SK-N-MC (cell line): Measurements from ENCODE around the gene SH2D4B.
A peak's percentile ranks its signal among the peaks of the same experiment; 100 is the strongest.

Experiments
- DNase-seq: peaks from one replicate; pipeline ENCODE4 v3.0.0-alpha.2; 2011; ENCODE audit warnings: low read depth, low spot score
- H3K27ac ChIP-seq: fragments of 200-600 bp; sonication (generic); 2 replicates; pipeline ENCODE4 v1.5.1; 2016; ENCODE audit warnings: mixed run types
- H3K36me3 ChIP-seq: fragments of 200-600 bp; sonication (generic); 2 replicates; pipeline ENCODE4 v1.6.1; 2017; ENCODE audit warnings: antibody characterized with exemption, low read length, mixed read lengths; ENCODE audit not compliant: insufficient read depth
- H3K4me3 ChIP-seq: fragments of 200-600 bp; sonication (generic); 2 replicates; pipeline ENCODE4 v1.5.1; 2016
- H3K9ac ChIP-seq: fragments of 200-600 bp; sonication (generic); 2 replicates; pipeline ENCODE4 v1.8.0; 2017; ENCODE audit warnings: mixed run types, mixed read lengths; ENCODE audit not compliant: insufficient read length
- H3K9me3 ChIP-seq: fragments of 200-600 bp; sonication (generic); 2 replicates; pipeline ENCODE4 v1.6.1; 2017; ENCODE audit warnings: low read depth, mild to moderate bottlenecking, antibody characterized with exemption, low read length, moderate library complexity, mixed read lengths
- EZH2 ChIP-seq: fragments of 200-600 bp; sonication (generic); IDR thresholded peaks from one replicate; pipeline ENCODE4 v1.6.1; 2017; ENCODE audit warnings: antibody characterized with exemption
- FOXP2 ChIP-seq: optimal IDR thresholded peaks from 2 replicates; pipeline ENCODE3; 2011; ENCODE audit warnings: mild to moderate bottlenecking, moderate library complexity; ENCODE audit not compliant: insufficient read depth; ENCODE audit errors: extremely low read length, control extremely low read depth
- POLR2AphosphoS5 ChIP-seq: IDR thresholded peaks from 2 replicates; pipeline ENCODE4 v1.6.1; 2012; ENCODE audit warnings: mild to moderate bottlenecking, low read depth, low read length, borderline replicate concordance

SH2D4B gene

DNA sequence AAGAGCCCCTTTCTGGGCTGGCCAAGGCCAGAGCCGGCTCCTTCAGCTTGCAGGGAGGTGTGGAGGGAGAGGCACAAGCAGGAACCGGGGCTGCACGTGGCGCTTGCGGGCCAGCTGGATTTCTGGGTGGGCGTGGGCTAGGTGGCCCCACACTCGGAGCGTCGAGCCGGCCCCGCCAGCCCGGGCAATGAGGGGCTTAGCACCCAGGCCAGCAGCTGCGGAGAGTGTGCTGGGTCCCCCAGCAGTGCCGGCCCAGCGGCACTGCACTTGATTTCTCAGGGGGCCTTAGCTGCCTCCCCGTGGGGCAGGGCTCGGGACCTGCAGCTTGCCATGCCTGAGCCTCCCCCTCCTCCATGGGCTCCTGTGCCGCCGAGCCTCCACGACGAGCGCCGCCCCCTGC, 48.1 kb downstream of the SH2D4B start:
- Histone ChIP-seq H3K4me3 (no peak overlapping the region), H3K27ac (no peak overlapping the region), H3K9me3 (no peaks in the 10 kb centered on the region), H3K9ac (no peak overlapping the region), H3K36me3 (no peaks in the 10 kb centered on the region)
- DNase-seq, result no peak
- TF ChIP-seq EZH2, result no peak
- TF ChIP-seq POLR2AphosphoS5, result no peak
- TF ChIP-seq FOXP2, result no peak

- TF ChIP-seq EZH2 (no peak), POLR2AphosphoS5 (no peak), FOXP2 (no peak)
- Histone ChIP-seq H3K36me3 (no peaks in the 10 kb centered on the region), H3K9me3 (no peaks in the 10 kb centered on the region), H3K4me3 (no peak overlapping the region), H3K9ac (no peak overlapping the region), H3K27ac (no peak overlapping the region)
- no peak for DNase-seq
Measured at GRCh38 chr10:80588546-80588945, 50.8 kb downstream of the SH2D4B start.

DNA sequence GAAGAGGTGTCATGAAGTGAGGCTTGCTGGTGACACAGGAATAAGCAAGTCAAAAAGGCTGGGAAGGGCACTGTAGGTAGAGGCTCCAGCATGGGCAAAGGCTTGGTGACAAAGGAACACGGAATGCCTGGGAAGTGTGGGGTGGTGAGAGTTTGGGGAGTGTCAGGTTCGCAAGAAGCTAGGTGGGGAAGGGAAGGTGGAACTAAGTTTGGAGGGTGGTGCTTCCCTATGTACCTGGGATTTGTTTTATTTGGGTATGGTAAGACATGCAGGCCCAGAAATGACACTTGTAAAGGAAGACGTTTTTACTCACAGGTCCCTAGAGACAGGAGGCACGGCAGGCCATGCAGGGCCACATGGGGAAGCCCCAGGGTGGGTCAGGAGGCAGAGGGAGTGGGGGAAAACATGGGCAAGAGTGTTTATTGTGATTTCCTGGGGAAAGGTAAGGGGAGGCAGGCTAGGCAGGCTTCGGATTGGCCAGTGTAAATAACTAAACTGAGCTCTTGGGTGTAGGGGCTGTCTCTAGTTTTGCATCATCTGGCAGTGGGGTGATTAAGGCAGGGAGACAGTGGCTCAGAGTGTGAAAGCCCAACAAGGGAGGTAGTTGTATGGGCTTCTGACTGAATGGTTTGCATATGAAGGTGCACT, 52.1 kb downstream of the SH2D4B start:
- DNase-seq, result no peak
- TF ChIP-seq FOXP2 (no peak), EZH2 (no peak), POLR2AphosphoS5 (no peak)
- Histone ChIP-seq H3K27ac (no peak overlapping the region), H3K9me3 (no peaks in the 10 kb centered on the region), H3K9ac (no peak overlapping the region), H3K36me3 (no peaks in the 10 kb centered on the region), H3K4me3 (no peak overlapping the region)

DNA sequence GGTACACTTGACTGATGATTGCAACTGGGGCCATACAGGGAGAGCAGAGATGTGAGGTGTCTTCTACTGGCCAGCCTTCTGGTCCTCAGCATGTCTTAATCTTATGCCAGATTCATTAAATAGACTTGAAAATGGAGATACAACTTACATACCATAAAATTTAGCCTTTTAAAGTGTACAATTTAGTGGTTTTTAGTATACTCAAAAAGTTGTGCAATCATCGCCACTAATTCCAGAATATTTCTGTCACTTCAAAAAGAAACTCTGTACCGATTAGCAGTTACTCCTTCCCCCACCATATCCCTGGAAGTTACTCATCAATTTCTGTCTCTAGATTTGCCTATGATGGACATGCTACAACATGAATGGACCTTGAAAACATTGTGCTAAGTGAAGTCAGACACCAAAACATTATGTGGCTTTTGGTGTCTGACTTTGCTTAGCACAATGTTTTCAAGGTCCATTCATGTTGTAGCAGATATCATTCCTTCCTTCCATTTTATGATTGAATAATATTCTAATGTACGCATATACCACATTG, 53.0 kb downstream of the SH2D4B start:
- H3K36me3 ChIP-seq, result no peaks in the 10 kb centered on the region

DNA sequence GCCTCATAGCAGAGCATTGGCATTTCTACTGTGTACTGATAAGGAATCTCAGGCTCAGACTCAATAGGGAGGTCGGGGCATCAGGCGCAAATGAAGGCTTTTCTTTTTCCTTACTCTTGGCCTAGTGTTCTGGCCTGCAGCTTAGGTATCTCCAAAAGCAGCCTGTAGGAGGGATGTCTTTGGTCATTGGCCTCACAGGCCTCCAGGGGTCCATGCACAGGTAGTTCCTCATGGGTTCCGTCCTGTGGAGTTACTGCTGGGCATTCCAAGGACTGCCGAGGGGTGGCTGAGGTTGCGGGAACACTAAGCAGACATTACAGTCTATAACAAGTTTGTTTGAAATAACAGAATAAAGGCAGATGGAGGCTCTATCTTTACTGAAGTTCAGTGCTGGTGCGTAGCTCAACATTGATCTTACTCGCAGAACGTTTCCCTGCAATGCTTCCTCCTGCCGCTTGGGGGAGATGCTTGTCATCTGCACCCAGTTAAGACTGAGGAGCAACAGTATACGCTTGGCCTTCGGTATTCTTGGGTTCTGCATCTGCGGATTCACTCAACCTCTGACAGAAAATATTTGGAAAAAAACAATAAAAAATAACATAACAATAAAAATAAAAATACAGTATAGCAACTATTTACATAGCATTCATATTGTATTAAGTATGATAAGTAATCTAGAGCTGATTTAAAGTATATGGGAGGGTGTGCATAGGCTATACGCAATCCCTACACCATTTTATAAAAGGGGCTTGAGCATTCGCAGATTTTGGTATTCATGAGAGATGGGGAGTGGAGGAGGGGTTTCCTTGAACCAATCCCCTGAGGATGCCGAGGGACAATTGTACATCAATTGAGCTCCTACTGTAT, 58.9 kb downstream of the SH2D4B start:
- DNase-seq, result peak; percentile 1
- H3K4me3 ChIP-seq, result no peak overlapping the region
- H3K9ac ChIP-seq, result no peak overlapping the region
- TF ChIP-seq POLR2AphosphoS5 (no peak), FOXP2 (no peak)
- no peak overlapping the region for H3K27ac ChIP-seq
- no peaks in the 10 kb centered on the region for H3K9me3 ChIP-seq
- H3K36me3 ChIP-seq, result no peaks in the 10 kb centered on the region

More for the DNA sequence above, 53.0 kb downstream of the SH2D4B start:
- no peak for TF ChIP-seq EZH2
- no peak for TF ChIP-seq POLR2AphosphoS5
- TF ChIP-seq FOXP2, result no peak
- H3K27ac ChIP-seq, result no peak overlapping the region
- no peak overlapping the region for H3K9ac ChIP-seq
- no peak overlapping the region for H3K4me3 ChIP-seq
- H3K9me3 ChIP-seq, result no peaks in the 10 kb centered on the region
- no peak for DNase-seq

DNA sequence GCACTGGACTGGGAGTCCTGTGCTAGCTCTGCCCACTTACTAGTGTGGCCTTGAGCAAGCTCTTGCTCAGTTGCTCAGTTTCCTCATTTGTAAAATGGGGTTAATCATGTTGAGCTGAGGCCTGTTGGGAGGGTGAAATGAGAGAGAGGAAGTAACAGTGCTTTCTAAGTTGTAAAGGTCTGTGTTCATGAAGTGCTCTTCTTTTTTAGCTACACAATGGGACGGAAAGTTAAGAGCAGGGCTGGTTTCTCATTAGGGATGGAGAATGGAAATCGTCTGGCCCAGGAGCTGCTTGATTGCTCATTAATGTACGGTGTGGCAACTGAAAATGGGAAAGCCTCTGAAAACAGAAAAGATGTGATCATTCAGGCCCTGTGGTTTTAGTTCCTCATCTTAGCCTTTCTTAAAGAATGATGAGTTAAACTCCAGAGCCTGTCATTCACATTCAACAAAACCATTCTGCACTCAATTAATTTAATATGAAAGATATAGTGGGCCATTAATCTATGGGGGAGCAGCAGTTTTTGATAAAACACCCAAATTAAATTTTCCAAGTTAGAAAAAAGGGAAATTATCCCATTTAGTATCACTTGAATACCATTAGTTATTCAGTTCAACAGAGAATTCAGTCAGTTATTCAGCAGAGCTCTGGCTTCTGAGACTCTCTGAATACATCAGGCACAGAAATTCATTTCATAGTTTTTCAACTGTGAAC, 60.5 kb downstream of the SH2D4B start:
- H3K36me3 ChIP-seq, result no peaks in the 10 kb centered on the region
- H3K9ac ChIP-seq, result no peak overlapping the region
- DNase-seq, result no peak
- TF ChIP-seq POLR2AphosphoS5 (no peak), FOXP2 (no peak), EZH2 (no peak)
- no peak overlapping the region for H3K27ac ChIP-seq
- H3K4me3 ChIP-seq, result no peak overlapping the region
- H3K9me3 ChIP-seq, result no peaks in the 10 kb centered on the region

DNA sequence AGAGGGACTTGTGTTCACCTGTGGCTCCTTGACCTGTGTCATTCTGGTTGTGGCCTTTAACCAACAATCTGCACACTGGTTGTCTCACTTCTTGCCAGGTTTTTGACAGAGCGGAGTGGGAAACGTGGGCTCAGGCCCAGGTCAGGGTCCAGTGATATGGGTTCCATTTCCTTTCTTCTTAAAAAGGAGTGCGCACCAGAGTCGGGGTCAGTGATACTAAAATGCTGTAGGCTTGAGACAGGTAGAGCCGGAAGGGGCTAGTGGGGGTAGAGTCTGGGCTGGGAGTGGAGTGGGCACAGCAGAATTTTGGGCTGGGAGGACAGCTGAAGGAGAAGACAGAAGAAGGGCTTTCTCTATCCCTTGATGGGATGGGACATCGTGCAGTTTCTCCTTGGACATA, 61.2 kb downstream of the SH2D4B start:
- Histone ChIP-seq H3K9ac (no peak overlapping the region), H3K36me3 (no peaks in the 10 kb centered on the region), H3K9me3 (no peaks in the 10 kb centered on the region), H3K27ac (no peak overlapping the region), H3K4me3 (no peak overlapping the region)
- no peak for DNase-seq
- TF ChIP-seq POLR2AphosphoS5 (no peak), FOXP2 (no peak), EZH2 (no peak)

GRCh38 chr10:80599424-80599847, 61.7 kb downstream of the SH2D4B start:
- DNase-seq, result peak; percentile 22

More at GRCh38 chr10:80599424-80599847, 61.7 kb downstream of the SH2D4B start:
- Histone ChIP-seq H3K4me3 (no peak overlapping the region), H3K9me3 (no peaks in the 10 kb centered on the region), H3K9ac (no peak overlapping the region), H3K27ac (no peak overlapping the region), H3K36me3 (no peaks in the 10 kb centered on the region)
- TF ChIP-seq POLR2AphosphoS5 (no peak), EZH2 (no peak)
